Smooth muscle cell (in vitro differentiated cells): Measurements from ENCODE around the gene MARS2. TPM values are rescaled to one million over a fixed set of nuclear protein-coding genes. Genes with fewer than 3 reads are reported as not detected.

Experiments
- DNase-seq: peaks from one replicate; lab custom pipeline; 2025; ENCODE audit not compliant: unreplicated experiment; lab: John Stamatoyannopoulos, UW
- H2AFZ ChIP-seq: fragments of 200-600 bp; sonication (generic); 2 replicates; pipeline ENCODE4 v1.6.0; 2016; ENCODE audit warnings: antibody characterized with exemption, low read depth, mild to moderate bottlenecking
- H3F3A ChIP-seq: fragments of 200-600 bp; sonication (generic); 2 replicates; pipeline ENCODE4 v1.6.0; 2017; ENCODE audit warnings: antibody characterized with exemption, low read depth
- H3K27ac ChIP-seq: fragments of 200-600 bp; sonication (generic); 2 replicates; pipeline ENCODE4 v1.5.1; 2016; ENCODE audit warnings: low read depth, mild to moderate bottlenecking
- H3K27me3 ChIP-seq: fragments of 200-600 bp; sonication (generic); 2 replicates; pipeline ENCODE4 v1.6.1; 2016; ENCODE audit warnings: low read depth, mild to moderate bottlenecking
- H3K36me3 ChIP-seq: fragments of 200-600 bp; sonication (generic); 2 replicates; pipeline ENCODE4 v1.5.1; 2016; ENCODE audit warnings: low read depth
- H3K4me1 ChIP-seq: fragments of 200-600 bp; sonication (generic); 2 replicates; pipeline ENCODE4 v1.5.1; 2016; ENCODE audit warnings: low read depth
- H3K4me2 ChIP-seq: fragments of 200-600 bp; sonication (generic); 2 replicates; pipeline ENCODE4 v1.6.0; 2016; ENCODE audit warnings: mild to moderate bottlenecking
- H3K4me3 ChIP-seq: fragments of 200-600 bp; sonication (generic); 2 replicates; pipeline ENCODE4 v1.5.1; 2016; ENCODE audit warnings: mild to moderate bottlenecking
- H3K79me2 ChIP-seq: fragments of 200-600 bp; sonication (generic); 2 replicates; pipeline ENCODE4 v1.6.0; 2016; ENCODE audit warnings: low read depth, mild to moderate bottlenecking
- H3K9ac ChIP-seq: fragments of 200-600 bp; sonication (generic); 2 replicates; pipeline ENCODE4 v1.6.0; 2016; ENCODE audit warnings: low read depth
- H3K9me3 ChIP-seq: fragments of 200-600 bp; sonication (generic); replicated peaks from 2 replicates; pipeline ENCODE4 v1.5.1; 2016; ENCODE audit warnings: low read depth
- H4K20me1 ChIP-seq: fragments of 200-600 bp; sonication (generic); 2 replicates; pipeline ENCODE4 v1.6.0; 2016; ENCODE audit warnings: low read depth
- CTCF ChIP-seq: fragments of 200-600 bp; sonication (generic); IDR thresholded peaks from 2 replicates; pipeline ENCODE4 v1.5.1; 2017; ENCODE audit warnings: borderline replicate concordance, mild to moderate bottlenecking, antibody characterized with exemption; ENCODE audit not compliant: insufficient read depth, poor library complexity, severe bottlenecking
- WGBS: methylation state at CpG from one replicate; pipeline ENCODE4 v1.1.7; 2016; ENCODE audit warnings: low lambda C conversion rate; 5-methylcytosine and 5-hydroxymethylcytosine counted together
- polyA plus RNA-seq: library from polyadenylated mRNA; unstranded; fragments of >200 nt; fragmentation: Nextera tagmentation; extraction: Ambion mirVana; gene quantifications from 2 replicates; pipeline ENCODE4 v1.2.1, GENCODE V29; 2016
- total RNA-seq: library from RNA; depleted of rRNA; stranded (reverse); fragments of >200 nt; gene quantifications from 2 replicates; pipeline ENCODE4 v1.2.3, GENCODE V29; 2014

MARS2 gene
- total and polyA plus RNA-seq, 2 experiments from 2014 or later: 2.0 TPM; not detected in 1

- H3K27me3 ChIP-seq: no peaks in the 10 kb centered on the region
- no peak for TF ChIP-seq CTCF
- no peaks in the 10 kb centered on the region for H4K20me1 ChIP-seq
- no peak overlapping the region for H2AFZ ChIP-seq
- no peak for DNase-seq
- peaks cover 35% of the 10 kb centered on the region for H3K79me2 ChIP-seq
- peaks cover 28% of the 10 kb centered on the region for H3K4me1 ChIP-seq
- H3K9me3 ChIP-seq: no peaks in the 10 kb centered on the region
- no peaks in the 10 kb centered on the region for H3K36me3 ChIP-seq
- no peak overlapping the region for H3K4me2 ChIP-seq
- no peak overlapping the region for H3K9ac ChIP-seq
- no peak overlapping the region for H3K4me3 ChIP-seq
- no peaks in the 10 kb centered on the region for H3F3A ChIP-seq
- no peak overlapping the region for H3K27ac ChIP-seq
These were observed 5.4 kb downstream of the MARS2 start for GRCh38 chr2:197710424-197711042.

GRCh38 chr2:197711578-197711977 lies 6.4 kb downstream of the MARS2 start:
- no peak for TF ChIP-seq CTCF
- Histone ChIP-seq H3K9me3 (no peaks in the 10 kb centered on the region), H4K20me1 (no peaks in the 10 kb centered on the region), H3K27me3 (no peaks in the 10 kb centered on the region), H3K4me3 (no peak overlapping the region), H3F3A (no peaks in the 10 kb centered on the region), H3K4me2 (no peak overlapping the region), H3K79me2 (peaks cover 28% of the 10 kb centered on the region), H3K27ac (no peak overlapping the region), H3K4me1 (peaks cover 21% of the 10 kb centered on the region), H2AFZ (no peak overlapping the region), H3K36me3 (no peaks in the 10 kb centered on the region), H3K9ac (no peak overlapping the region)
- DNase-seq: no peak

DNA sequence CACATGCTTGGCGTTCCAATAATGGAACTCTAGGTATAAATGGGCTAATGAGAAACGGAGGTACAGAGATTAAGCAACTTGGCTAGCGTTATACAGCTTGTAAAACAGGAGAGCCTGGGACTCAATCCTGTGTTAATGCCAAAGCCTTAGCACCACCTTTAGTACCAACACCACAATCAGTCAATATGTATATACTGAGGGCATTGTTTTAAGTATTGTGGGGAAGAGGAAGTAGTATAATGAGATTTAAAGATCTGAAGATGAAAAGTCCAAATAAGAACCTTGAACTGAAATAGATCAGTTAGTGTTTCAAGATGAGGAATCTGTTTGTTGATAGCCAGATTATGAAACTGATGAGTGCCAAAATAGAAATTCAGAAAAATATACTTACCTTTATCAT lies 8.1 kb downstream of the MARS2 start:
- Histone ChIP-seq H2AFZ (no peak overlapping the region), H3K79me2 (peaks cover 17% of the 10 kb centered on the region), H3K4me3 (no peak overlapping the region), H3K9ac (no peak overlapping the region), H3F3A (no peaks in the 10 kb centered on the region), H3K4me2 (no peak overlapping the region), H3K4me1 (peaks cover 6% of the 10 kb centered on the region), H3K27ac (no peak overlapping the region), H3K9me3 (no peaks in the 10 kb centered on the region), H4K20me1 (no peaks in the 10 kb centered on the region), H3K36me3 (no peaks in the 10 kb centered on the region), H3K27me3 (no peaks in the 10 kb centered on the region)
- DNase-seq: no peak
- WGBS: 93% methylated on average over 3 of the region's 3 CpGs
- no peak for TF ChIP-seq CTCF

DNA sequence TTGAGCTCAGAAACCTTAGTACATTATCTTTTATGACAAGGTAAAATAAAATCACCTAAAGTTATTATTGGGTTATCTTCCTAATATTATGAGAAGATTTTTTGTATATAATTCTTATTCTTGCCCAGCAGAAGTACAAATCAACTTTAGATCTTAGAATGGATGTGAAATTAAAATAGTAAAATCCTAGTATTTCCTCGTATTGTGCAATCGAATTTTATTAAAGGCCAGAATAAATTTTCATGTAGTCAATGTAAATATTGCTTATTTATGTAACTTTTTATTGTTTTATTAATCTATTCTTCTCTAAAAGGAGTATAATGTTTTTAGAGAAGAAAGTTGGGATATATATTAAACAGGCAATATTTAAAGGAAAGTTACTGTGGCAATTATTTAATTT lies 12.7 kb downstream of the MARS2 start:
- H3K27ac ChIP-seq: no peak overlapping the region
- H3K79me2 ChIP-seq: no peaks in the 10 kb centered on the region
- no peak overlapping the region for H3K4me3 ChIP-seq
- H4K20me1 ChIP-seq: no peaks in the 10 kb centered on the region
- H3K4me1 ChIP-seq: no peaks in the 10 kb centered on the region
- WGBS: 99% methylated on average over 2 of the region's 2 CpGs
- no peak for TF ChIP-seq CTCF
- H2AFZ ChIP-seq: no peak overlapping the region
- no peaks in the 10 kb centered on the region for H3K27me3 ChIP-seq
- H3K9ac ChIP-seq: no peak overlapping the region
- no peaks in the 10 kb centered on the region for H3K9me3 ChIP-seq
- no peak for DNase-seq
- H3F3A ChIP-seq: no peaks in the 10 kb centered on the region
- no peaks in the 10 kb centered on the region for H3K36me3 ChIP-seq
- no peak overlapping the region for H3K4me2 ChIP-seq
